Thyroid gland (tissue), 4 donors: ENCODE data around the gene ERBB3.

Experiments
- POLR2A ChIP-seq, 2 donors: fragments of 450-650 bp; IDR thresholded peaks; one replicate each; pipeline ENCODE4 v1.6.1; 2017; ENCODE audit warnings: antibody characterized with exemption in 2 of 2, mild to moderate bottlenecking in 2 of 2, moderate library complexity in 1 of 2
- TF ChIP-seq, protein P1 (sequence below), 6 experiments: fragments of 200-600 bp in 3 of 6; fragments of 450-650 bp in 3 of 6; sonication (generic) in 3 of 6; IDR thresholded peaks; one replicate each; pipeline ENCODE4 v1.5.1; 2016 to 2019; ENCODE audit warnings: antibody characterized with exemption in 6 of 6, mild to moderate bottlenecking in 2 of 6, inconsistent platforms in 1 of 6, moderate library complexity in 1 of 6

DNA sequence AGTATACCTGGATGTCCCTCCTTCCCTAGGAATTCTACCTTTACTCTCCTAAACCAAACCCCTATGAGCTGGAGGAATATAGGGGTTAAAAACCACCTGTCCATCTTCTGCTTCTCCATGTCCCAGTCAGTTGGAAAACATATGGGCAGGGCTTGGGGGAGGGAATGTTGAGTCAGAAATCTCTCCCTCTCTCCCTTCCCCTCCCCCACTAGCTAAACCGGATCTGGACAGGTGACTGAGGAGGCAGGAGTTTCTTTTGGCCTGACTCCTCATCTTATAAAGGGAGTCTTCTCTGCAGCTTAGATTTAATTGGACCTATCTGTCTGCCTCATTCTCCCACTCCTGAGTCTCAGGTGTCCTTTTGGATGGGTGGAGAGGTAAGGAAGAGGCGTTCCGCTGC lies 6.1 kb downstream of the ERBB3 start:
- TF ChIP-seq, protein P1, sequence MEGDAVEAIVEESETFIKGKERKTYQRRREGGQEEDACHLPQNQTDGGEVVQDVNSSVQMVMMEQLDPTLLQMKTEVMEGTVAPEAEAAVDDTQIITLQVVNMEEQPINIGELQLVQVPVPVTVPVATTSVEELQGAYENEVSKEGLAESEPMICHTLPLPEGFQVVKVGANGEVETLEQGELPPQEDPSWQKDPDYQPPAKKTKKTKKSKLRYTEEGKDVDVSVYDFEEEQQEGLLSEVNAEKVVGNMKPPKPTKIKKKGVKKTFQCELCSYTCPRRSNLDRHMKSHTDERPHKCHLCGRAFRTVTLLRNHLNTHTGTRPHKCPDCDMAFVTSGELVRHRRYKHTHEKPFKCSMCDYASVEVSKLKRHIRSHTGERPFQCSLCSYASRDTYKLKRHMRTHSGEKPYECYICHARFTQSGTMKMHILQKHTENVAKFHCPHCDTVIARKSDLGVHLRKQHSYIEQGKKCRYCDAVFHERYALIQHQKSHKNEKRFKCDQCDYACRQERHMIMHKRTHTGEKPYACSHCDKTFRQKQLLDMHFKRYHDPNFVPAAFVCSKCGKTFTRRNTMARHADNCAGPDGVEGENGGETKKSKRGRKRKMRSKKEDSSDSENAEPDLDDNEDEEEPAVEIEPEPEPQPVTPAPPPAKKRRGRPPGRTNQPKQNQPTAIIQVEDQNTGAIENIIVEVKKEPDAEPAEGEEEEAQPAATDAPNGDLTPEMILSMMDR (IDR thresholded peaks at IDR 0.05), result no peak
- no peak for TF ChIP-seq POLR2A (IDR thresholded peaks at IDR 0.05)
